ENCODE results near the gene SDF2. TPM values are rescaled to one million over a fixed set of nuclear protein-coding genes. Genes with fewer than 3 reads are reported as not detected.

The SDF2 gene
- total and polyA plus RNA-seq, 2 of the 4 experiments (the other 2 are of a cell fraction) = 76.0 to 81.7 TPM

GRCh38 chr17:28634206-28634865 is 27.4 kb downstream of the SDF2 start:
- Histone ChIP-seq H4K8ac (ENCODE audit: low read depth in 2 of 2, low read length in 2 of 2) (no peak overlapping the region), H3K4me2 (ENCODE audit: low read depth, low read length) (no peak overlapping the region), H3K4me1 (ENCODE audit: control insufficient read depth, insufficient read depth, low read length) (no peaks in the 10 kb centered on the region), H3K9ac (ENCODE audit: low read depth, low read length) (no peak overlapping the region), H2AK9ac (replicated peaks; ENCODE audit: low read depth, low read length, poor library complexity) (no peak overlapping the region), H3K4ac (ENCODE audit: low read depth, low read length) (no peak overlapping the region), H3K23ac (ENCODE audit: low read depth, low read length) (no peak overlapping the region), H3K9me1 (ENCODE audit: insufficient read depth, low read length) (0 out of 2 replicates have a peak, but pooled peaks cover 5% of the 10 kb centered on the region), H3K36me3 (ENCODE audit: control insufficient read depth, insufficient read depth, low read length) (peaks cover 71% of the 10 kb centered on the region), H4K5ac (ENCODE audit: low read depth, low read length) (no peak overlapping the region), H2BK120ac (ENCODE audit: low read depth, low read length) (no peak overlapping the region), H3K27me3 (ENCODE audit: control insufficient read depth, insufficient read depth, low read length) (no peaks in the 10 kb centered on the region), H4K91ac (ENCODE audit: insufficient read depth, low read depth, low read length) (no peak overlapping the region), H3K4me3 (ENCODE audit: insufficient read depth, low read depth, low read length) (no peak overlapping the region), H3K56ac (ENCODE audit: extremely low read depth, insufficient read depth, low read length) (no peak overlapping the region), H2BK15ac (ENCODE audit: low read depth, low read length) (no peak overlapping the region), H3K18ac (ENCODE audit: low read depth, low read length) (no peak overlapping the region), H3K79me1 (ENCODE audit: low read depth in 1 of 2, low read length in 2 of 2) (peaks cover 27 to 34% of the 10 kb centered on the region in 2 experiments), H2BK5ac (ENCODE audit: low read depth, low read length, poor library complexity, severe bottlenecking) (no peak overlapping the region), H3K14ac (replicated peaks; ENCODE audit: low read depth, low read length) (no peak overlapping the region), H2BK20ac (ENCODE audit: low read depth, low read length) (no peak overlapping the region), H2AFZ (replicated peaks; ENCODE audit: low read length, poor library complexity) (no peak overlapping the region), H2AK5ac (ENCODE audit: low read depth, low read length) (no peak overlapping the region), H3K27ac (ENCODE audit: insufficient read depth, low read length) (no peak overlapping the region), H4K20me1 (ENCODE audit: insufficient read depth, low read length) (peaks cover 18% of the 10 kb centered on the region), H3K9me3 (ENCODE audit: control insufficient read depth, insufficient read depth, low read length) (no peaks in the 10 kb centered on the region)
- TF ChIP-seq MXI1 (IDR thresholded peaks at IDR 0.05; ENCODE audit: borderline replicate concordance, low read depth, low read length) (no peak), SMC3 (IDR thresholded peaks at IDR 0.05; ENCODE audit: low read depth, low read length) (no peak), RCOR1 (IDR thresholded peaks at IDR 0.05; ENCODE audit: insufficient replicate concordance, low read length) (no peak)
- dilution Hi-C loops (cut with HindIII; ENCODE audit: low sequenced_read_pairs, unreplicated experiment) = no loop called here
- POLR2A ChIA-PET (ENCODE audit: unreplicated experiment) = no interaction called here
- intact Hi-C loops (cut with micrococcal nuclease) = no loop called here
- DNase-seq (no peak), ATAC-seq (ENCODE audit: low read depth) (no peak)
- in situ Hi-C loops (cut with MboI; ENCODE audit: low sequenced_read_pairs) = no loop called here
- CTCF ChIA-PET = interaction anchor here (1.1 kb wide), 1 partner anchor 12 kb away, joined by 3 read pairs; no protein-coding TSS in a partner anchor
- BruUV-seq (replicated peaks) = no TSS peak
- 99% methylated on average over 8 of the region's 14 CpGs; no CpG with 5 or more reads in 1 of the 2 experiments for WGBS, 2 experiments (ENCODE audit: extremely low coverage in 2 of 2, insufficient read length in 1 of 2)
